Stimulated activated CD8-positive, alpha-beta memory T cell treated with anti-CD3 and anti-CD28 coated beads, Interleukin-2, amount 100 ng/mL, for 48 hours (primary cell): ENCODE data around the gene KRTAP5-11.
"Not testable (repeated sequence)": the region's sequence is repeated elsewhere in the genome, so short reads cannot be mapped to it uniquely, and the experiment has no call there.

ENCODE experiments used
- DNase-seq, 2 donors: peaks; one replicate each; pipeline ENCODE4 v3.0.0-alpha.2; 2020; ENCODE audit warnings: low read depth in 2 of 2

KRTAP5-11 gene

DNA sequence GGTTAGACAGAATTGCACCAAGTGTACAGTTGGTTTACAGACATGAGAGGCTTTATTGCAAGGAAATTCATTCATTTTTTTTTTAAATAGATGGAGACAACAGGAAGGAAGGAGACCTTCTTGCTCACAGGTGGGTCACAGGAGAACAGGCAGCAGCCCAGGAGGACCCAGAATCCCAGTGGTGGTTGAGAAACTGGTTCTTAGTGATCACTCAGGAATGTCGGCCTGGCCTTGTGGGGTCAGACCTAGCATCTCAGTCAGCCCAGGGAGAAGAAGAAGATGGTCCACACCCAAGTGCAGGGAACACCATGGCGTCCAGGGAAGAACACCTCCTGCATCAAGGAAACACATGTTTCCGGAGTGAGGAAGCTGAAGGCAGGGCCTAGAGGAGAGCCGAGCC lies 849 bp downstream of the KRTAP5-11 start:
- DNase-seq = no peak

DNA sequence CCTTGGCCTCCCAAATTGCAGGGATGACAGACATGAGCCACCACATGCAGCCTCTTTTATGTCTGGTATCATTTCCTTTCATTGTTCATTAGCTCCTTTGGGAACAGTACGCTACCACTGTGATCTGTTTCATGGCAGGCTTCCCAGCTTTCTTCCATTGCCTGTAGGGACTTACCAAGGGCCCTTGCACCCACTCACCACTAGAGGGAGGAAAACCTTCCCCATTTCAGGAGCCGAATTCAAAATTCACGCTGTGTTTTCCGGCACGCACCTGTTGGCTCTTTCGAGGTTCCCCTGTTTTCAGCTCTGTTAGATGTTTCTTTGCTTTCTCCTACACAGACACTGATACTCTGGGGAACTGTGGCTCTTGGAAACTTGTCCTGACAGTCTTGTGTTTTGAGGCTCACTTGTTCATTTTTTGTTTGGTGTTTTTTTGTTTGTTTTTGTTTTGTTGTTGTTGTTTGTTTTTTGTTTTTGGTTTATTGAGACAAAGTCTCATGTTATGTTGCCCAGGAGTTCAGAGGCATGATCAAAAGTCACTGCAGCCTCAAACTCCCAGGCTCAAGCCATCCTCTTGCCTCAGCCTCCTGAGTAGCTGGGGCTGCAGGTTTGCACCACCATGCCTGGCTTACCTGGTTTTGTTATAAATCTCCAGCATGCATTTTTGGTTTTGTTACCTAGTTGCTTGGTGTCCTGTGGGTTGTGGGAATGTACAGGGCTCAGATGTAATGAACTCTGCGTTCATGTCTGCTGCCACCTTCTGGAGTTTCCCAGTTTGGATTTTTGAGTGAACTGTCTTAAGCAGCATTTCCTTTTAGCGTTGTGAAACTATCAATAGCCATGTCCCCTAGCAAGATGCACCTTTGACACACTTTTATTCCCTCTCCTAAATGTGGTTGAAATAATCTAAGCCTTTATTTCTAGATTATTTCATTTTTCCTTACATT lies 2.3 kb downstream of the KRTAP5-11 start:
- DNase-seq = peak in 1 of 2 donors; percentile 7

DNA sequence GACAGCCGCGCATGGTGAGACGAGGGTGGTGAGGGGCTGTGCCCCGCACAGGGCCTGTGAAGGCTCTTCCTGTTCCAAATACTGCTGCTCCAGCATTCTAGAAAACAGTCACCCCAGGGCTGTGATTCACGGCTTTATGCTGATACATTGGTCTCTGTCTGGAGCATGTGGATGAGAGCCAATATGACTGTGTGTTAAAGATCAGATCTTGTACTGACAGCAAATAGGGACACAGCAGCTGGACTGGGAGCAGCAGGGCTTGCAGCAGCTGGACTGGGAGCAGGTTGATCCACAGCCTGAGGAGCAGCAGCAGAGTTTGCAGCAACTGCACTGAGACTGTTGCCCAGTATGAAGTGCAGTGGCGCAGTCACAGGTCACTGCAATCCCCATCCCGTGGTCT lies 3.2 kb downstream of the KRTAP5-11 start:
- DNase-seq = not testable (repeated sequence)

DNA sequence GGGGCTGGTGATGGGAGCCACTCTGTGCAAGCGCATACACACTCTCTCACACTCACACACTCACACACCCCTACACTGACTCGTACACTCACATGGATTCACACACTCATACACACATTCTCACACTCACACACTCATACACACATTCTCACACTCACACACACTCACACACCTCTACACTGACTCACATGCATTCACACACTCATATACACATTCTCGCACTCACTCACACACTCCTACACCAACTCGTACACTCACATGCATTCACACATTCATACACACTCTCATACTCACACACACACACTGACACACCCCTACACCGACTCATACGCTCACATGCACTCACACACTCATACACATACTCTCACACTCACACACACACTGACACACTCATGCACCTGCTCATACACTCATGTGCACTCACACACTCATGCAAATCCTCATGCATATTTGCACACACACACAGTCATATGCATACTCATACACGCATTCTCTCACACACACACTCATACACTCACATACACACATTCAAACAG lies 5.1 kb downstream of the KRTAP5-11 start:
- DNase-seq = no peak

DNA sequence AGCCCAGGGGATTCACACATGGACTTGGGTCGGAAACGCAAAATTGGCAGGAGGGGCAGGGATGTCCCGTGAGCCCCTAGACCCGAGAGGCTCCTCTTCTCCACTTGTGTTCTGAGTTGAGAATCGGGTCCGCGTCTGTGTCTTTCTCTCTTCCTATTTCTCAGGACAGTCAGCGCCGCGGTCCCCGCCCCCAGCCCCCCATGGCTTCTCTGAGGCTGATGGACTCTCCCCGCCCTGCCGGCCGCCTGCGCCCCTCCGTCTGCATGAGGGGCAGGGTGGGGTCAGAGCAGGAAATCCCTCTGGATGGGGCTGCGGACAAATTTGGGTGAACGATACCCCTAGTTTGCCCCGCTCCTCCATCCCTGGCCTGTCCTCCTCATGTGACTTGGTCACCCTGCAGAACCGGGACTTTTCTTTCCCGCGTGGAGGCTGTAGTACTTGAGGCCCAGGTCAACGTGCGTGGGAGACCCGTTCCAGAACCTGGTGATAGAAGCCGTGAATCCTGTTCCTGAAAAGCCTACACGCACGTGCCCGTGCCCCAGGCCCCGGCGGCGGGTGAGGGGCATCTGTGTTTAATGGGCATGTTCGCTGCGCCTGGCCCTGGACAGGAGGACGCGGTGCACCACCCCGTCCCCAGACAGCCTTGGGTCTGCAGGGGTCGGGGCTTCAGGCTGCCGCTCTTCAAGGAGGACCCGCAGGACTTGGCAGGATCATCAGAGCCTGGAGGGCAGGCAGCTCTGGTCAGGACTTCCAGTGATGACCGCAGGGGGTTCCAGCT lies 5.8 kb downstream of the KRTAP5-11 start:
- not testable (repeated sequence) for DNase-seq

DNA sequence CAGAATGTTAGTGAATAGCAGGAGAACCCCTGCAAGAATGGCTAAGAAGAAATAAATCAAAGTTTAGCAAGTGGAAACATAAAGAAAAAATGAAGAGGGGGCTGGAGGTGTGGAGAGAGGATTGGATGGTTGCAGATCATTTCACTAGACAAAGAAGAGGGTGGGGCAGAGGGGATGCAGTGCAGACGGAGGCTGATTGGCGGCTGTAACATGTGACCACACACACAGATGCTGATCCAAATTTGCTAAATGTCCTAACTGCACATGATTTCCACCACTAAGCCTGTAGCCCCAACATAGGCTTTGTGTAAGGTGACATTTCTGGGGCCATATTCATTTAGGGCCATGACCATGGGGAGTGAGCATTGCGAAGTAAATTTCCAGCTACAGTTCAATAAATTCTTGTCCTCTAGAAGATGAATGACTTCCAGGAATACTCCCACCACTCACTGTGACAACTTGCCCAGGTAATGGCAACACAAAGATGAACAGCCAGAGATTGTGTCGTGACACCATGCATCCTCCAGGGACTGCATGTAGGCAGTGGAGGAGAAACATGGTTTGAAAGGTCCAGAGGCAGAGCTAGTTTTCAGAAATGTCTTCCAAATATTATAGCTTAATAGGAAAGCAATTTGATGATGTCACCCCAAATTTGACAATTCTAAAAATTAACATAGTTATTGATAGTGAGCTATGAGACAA lies 6.8 kb downstream of the KRTAP5-11 start:
- DNase-seq = no peak

DNA sequence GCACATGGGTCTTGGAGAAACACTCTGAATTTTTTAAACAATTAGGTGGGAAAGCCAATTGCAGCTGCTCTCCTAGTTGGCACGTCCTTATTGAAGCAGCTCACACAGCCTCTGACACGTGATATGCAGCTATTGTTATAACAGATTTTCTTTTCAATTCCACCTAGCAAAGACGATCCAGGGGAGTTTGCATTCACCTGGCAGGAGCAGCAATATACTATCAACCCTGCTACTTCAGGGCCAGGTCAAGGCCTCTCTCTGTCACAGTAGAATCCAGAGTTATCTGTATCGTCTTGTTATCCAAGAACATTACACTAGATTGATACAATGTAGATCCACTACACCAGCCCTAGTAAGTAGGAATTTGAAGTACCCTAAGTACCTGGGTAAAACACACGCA lies 8.3 kb downstream of the KRTAP5-11 start:
- no peak for DNase-seq

DNA sequence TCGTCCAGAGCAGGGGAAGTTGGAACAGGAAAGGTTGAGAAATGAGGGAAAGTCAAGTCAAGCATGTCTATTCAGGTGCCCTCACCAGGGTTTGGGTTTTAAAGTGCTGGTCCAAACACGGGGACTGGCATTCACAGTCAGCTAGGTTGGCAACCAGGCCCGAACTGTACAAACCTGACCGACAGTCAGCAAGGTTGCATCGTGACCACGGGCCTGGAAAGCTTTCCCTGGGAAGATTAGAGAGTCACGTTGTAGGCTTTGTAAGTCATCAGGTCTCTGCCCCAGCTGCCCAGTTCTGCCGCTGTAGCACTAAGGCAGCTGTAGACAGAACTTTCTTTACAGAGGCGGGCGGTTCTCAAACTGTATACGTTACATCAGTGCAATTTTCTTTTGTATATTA lies 9.9 kb downstream of the KRTAP5-11 start:
- no peak for DNase-seq

DNA sequence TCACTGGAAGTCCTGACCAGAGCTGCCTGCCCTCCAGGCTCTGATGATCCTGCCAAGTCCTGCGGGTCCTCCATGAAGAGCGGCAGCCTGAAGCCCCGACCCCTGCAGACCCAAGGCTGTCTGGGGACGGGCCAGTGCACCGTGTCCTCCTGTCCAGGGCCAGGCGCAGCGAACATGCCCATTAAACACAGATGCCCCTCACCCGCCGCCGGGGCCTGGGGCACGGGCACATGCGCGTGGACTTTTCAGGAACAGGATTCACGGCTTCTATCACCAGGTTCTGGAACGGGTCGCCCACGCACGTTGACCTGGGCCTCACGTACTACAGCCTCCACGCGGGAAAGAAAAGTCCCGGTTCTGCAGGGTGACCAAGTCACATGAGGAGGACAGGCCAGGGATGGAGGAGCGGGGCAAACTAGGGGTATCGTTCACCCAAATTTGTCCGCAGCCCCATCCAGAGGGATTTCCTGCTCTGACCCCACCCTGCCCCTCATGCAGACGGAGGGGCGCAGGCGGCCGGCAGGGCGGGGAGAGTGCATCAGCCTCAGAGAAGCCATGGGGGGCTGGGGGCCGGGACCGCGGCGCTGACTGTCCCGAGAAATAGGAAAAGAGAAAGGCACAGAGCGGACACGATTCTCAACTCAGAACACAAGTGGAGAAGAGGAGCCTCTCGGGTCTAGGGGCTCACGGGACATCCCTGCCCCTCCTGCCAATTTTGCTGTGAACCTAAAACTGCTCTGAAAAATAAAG lies 11.4 kb downstream of the KRTAP5-11 start:
- not testable (repeated sequence) for DNase-seq

DNA sequence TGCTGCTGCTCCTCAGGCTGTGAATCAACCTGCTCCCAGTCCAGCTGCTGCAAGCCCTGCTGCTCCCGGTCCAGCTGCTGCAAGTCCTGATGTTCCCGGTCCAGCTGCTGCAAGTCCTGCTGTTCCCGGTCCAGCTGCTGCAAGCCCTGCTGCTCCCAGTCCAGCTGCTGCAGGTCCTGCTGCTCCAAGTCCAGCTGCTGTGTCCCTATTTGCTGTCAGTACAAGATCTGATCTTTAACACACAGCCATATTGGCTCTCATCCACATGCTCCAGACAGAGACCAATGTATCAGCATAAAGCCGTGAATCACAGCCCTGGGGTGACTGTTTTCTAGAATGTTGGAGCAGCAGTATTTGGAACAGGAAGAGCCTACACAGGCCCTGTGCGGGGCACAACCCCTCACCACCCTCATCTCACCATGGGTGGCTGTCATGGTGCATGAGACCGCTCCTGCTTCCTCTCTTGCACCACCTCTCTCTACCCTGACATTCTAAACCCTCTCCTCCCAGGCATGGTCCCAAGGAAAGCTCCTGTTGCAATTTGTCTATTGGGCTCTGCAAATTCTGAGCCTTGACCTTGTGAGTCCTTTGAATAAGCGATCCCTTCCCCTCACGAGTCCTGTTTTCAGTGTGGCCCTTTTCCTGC lies 13.8 kb downstream of the KRTAP5-11 start:
- no peak for DNase-seq

DNA sequence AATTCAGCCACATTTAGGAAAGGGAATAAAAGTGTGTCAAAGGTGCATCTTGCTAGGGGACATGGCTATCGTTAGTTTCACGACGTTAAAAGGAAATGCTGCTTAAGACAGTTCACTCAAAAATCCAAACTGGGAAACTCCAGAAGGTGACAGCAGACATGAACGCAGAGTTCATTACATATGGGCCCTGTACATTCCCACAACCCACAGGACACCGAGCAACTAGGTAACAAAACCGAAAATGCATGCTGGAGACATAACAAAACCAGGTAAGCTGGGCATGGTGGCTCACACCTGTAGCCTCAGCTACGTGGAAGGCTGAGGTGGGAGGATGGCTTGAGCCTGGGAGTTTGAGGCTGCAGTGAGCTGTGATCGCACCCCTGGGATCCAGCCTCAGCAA lies 15.0 kb downstream of the KRTAP5-11 start:
- DNase-seq = not testable (repeated sequence)

DNA sequence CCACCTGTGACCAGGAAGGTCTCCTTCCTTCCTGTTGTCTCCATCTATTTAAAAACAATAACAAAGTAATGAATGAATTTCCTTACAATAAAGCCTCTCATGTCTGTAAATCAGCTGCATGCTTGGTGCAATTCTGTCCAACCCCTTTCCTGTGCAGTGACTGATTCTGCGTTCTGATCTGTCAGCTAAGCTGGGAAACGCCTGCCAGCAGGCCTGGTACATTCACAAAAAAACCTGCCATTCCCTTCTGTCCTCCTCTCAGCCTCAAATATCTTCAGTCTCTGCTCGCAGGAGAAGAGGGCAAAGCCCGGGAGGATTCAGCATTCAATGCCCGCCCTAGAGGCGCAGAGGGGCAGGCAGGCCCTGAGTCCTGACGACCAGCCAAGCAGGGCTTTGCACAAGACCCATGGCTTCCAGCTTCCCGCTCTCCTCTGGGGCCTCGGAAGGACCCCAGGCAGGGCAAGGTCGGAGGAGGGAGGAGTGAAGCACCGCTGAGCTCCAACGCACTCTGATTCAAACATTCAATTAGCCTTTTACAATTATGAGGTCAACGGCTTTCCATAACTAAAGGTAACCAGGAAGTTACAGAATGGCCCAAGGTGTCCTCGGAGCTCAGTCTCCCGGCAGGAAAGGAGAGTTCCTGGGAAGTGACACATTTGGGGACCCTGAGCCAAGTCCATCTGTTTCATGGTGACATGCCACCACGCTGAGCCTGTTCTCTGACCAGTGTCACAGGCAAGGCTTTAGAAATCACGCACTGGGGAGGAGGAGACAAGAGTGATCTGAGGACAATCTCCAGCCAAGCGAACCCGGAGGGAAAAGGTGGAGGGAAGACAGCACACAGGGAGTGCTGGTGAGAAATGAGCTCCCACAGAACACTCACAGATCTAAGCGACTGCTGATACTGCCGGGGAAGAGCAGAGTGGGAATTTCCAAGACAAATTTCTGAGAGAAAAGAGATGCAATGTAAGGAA lies 15.8 kb downstream of the KRTAP5-11 start:
- DNase-seq = not testable (repeated sequence)

DNA sequence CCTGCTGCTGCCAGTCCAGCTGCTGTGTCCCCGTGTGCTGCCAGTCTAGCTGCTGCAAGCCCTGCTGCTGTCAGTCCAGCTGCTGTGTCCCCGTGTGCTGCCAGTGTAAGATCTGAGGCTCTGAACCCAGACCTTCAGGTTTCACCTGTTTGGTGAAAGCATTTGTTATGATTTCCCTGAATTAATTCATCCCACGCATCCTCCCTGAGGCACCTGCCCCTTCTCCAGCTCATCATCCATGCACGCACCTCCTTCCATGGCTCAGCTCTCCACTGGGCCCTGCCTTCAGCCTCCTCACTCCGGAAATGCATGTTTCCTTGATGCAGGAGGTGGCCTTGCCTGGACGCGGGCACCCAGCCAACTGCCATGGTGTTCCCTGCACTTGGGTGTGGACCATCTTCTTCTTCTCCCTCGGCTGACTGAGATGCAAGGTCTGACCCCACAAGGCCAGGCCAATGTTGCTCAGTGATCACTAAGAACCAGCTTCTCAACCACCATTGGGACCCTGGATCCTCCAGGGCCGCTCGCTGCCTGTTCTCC lies 16.5 kb downstream of the KRTAP5-11 start:
- no peak for DNase-seq

DNA sequence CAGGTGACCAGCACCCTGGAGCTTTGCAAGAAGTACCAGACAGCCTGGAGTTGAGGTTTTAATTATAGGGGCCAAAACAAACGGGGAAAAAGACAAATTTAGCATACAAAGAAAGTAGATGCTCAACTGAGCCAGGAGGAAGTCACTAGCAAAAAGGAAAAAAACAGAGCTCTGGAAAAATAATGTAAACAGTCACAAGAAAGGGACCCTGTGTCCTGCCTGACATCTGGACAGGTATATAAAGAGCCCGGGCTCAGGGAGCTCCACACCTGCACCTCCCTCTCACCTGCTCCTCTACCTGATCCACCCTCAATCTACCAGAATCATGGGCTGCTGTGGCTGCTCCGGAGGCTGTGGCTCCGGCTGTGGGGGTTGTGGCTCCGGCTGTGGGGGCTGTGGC lies 17.4 kb downstream of the KRTAP5-11 start, which contains the start of gene KRTAP5-10:
Gene KRTAP5-10, plus strand, starts transcription at position 301 of the 400 bp plus-strand sequence. Its CDS starts 25 bp downstream, at position 326.
- DNase-seq = no peak

DNA sequence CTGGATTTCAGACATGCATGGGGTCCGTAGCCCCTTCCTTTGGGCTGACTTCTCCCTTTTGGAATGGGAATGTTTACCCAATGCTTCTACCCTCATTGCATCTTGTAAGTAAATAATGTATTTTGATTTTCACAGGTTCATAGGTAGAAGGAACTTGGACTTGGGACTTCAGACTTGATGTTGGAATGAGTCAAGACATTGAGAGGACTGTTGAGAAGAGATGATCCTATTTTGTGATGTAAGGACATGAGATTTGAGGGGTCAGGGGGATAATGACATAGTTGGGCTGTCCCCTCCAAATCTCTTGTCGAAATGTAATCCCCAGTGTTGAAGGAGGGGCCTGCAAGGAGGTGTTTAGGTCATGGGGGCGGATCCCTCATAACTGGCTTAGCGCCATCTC lies 18.2 kb downstream of the KRTAP5-11 start:
- DNase-seq = no peak

DNA sequence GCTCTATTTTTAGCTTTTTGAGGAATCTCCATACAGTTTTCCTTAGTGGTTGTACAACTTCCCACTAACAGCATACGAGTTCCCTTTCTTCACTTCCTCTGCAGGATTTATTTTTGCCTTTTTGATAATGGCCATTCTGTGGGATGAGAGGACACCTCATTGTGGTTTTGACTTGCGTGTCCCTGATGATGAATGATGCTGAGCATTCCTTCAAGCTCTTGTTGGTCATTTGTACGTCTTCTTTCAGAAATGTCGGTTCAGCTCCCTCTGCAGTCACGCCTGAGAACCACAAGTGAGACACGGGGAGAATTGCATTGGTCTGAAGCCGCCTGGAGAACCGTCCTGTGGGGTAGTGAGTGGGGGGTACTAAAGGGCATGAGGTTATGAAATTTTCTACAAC lies 19.3 kb downstream of the KRTAP5-11 start:
- DNase-seq = no peak

DNA sequence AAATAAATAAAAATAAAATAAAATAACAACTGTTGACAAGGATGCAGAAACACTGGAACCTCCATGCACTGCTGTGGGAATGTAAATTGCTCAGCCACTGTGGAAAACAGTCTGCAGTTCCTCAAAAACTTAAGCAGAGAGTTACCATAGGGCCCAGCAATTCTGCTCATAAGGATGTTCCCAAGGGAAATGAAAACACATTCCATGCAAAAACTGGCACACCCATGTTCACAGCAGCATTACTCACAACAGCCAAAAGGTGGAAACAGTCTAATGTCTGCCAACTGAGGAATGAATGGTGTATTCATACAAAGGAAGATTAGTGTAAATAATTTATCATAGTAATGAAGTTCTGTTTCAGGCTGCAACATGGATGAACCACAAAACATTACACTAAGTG lies 20.6 kb downstream of the KRTAP5-11 start:
- DNase-seq = no peak

DNA sequence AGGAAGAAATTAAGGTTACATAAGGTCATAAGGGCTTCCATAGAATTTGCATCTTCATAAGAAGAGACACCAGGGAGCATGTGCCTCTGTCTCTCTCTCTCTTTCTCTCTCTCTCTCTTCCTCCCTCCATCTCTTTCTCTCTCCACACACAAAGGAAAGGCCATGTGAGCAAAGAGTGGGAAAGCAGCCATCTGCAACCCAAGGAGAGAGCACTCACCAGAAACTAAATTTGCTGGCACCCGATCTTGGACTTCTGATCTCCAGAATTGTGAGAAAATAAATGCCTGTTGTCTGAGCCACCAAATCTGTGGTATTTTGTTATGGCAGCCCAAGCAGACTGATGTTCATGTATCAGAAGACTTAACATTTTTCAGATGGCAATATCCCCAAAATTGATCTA lies 23.7 kb downstream of the KRTAP5-11 start:
- no peak for DNase-seq

DNA sequence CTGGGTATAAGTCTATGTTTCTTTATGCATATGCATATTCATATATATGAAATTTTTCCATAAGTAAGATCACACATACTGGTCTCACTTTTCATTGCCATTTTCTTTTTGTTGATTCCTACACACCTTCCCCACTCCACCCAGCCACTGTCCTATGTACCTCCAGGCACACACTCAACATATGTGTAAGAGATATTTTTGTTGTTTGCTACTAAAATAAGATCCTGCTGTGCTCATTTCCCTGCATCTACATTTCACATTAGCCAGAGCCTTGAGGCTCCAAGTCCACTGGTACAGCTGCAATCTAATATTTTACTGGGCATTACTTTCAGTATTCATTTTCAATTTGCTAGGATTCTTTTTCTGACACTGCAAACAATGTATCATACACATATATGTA lies 25.4 kb downstream of the KRTAP5-11 start:
- no peak for DNase-seq
